Nephron progenitor cell (in vitro differentiated cells): ENCODE results near the gene LRIG1.
A peak's percentile ranks its signal among the peaks of the same experiment; 100 is the strongest.

Source experiments
- DNase-seq: peaks from one replicate; pipeline ENCODE4 v3.0.0; 2021
- H3K27ac Mint-ChIP-seq: 2 replicates; pipeline ENCODE4 v1.8.0; 2021; ENCODE audit warnings: mild to moderate bottlenecking, moderate library complexity, mixed read lengths
- H3K27me3 Mint-ChIP-seq: 2 replicates; pipeline ENCODE4 v1.8.0; 2021; ENCODE audit warnings: mild to moderate bottlenecking, low read depth, mixed read lengths; ENCODE audit not compliant: poor library complexity
- H3K36me3 Mint-ChIP-seq: 2 replicates; pipeline ENCODE4 v1.8.0; 2021; ENCODE audit warnings: low read depth, mixed read lengths
- H3K4me1 Mint-ChIP-seq: 2 replicates; pipeline ENCODE4 v1.8.0; 2021; ENCODE audit warnings: mixed read lengths
- H3K4me3 Mint-ChIP-seq: 2 replicates; pipeline ENCODE4 v1.8.0; 2021; ENCODE audit warnings: mild to moderate bottlenecking, moderate library complexity, mixed read lengths
- H3K9me3 Mint-ChIP-seq: 2 replicates; pipeline ENCODE4 v1.8.0; 2021; ENCODE audit warnings: mild to moderate bottlenecking, moderate library complexity, mixed read lengths
- CTCF ChIP-seq: fragments of 200-600 bp; sonication (generic); IDR thresholded peaks from 2 replicates; pipeline ENCODE4 v1.5.0; 2021; ENCODE audit warnings: antibody characterized with exemption

Gene LRIG1

DNA sequence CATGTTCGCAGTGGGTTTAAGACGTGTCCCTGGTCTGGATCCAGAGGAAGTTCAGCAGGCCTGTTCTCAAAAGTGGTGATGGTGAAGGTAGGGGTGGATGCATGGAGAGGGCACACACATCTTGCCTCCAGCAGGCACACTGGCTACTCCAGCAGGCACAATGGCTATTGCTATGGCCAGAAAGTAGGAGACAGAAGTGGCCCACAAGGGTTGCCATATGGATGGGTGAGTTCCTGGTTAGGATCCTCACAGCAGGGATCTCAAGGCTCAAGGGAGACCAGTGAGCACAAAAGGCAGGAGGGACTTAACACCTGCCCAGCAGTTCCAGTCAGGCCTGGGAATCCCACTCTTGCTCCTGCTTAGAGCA, 107.9 kb downstream of the LRIG1 start:
- Mint-ChIP-seq H3K27me3 (peaks cover 2% of the 10 kb centered on the region), H3K4me3 (no peak overlapping the region), H3K9me3 (peaks cover 8% of the 10 kb centered on the region), H3K36me3 (peaks cover 96% of the 10 kb centered on the region), H3K4me1 (peaks cover 31% of the 10 kb centered on the region), H3K27ac (peak overlapping the region; percentile 36)
- DNase-seq: no peak
- no peak for TF ChIP-seq CTCF

GRCh38 chr3:66392512-66392911, 108.3 kb downstream of the LRIG1 start:
- peak overlapping the region; percentile 36 for H3K27ac Mint-ChIP-seq
- no peak for TF ChIP-seq CTCF
- DNase-seq: no peak
- peaks cover 31% of the 10 kb centered on the region for H3K4me1 Mint-ChIP-seq
- peaks cover 2% of the 10 kb centered on the region for H3K27me3 Mint-ChIP-seq
- H3K9me3 Mint-ChIP-seq: peaks cover 8% of the 10 kb centered on the region
- peaks cover 95% of the 10 kb centered on the region for H3K36me3 Mint-ChIP-seq
- H3K4me3 Mint-ChIP-seq: no peak overlapping the region

GRCh38 chr3:66390013-66390412, 110.8 kb downstream of the LRIG1 start:
- no peak for DNase-seq
- peaks cover 28% of the 10 kb centered on the region for H3K4me1 Mint-ChIP-seq

GRCh38 chr3:66386925-66387650, 113.7 kb downstream of the LRIG1 start:
- no peak for DNase-seq
- H3K4me1 Mint-ChIP-seq: no peaks in the 10 kb centered on the region
- H3K27ac Mint-ChIP-seq: no peak overlapping the region
- H3K9me3 Mint-ChIP-seq: peaks cover 32% of the 10 kb centered on the region
- peaks cover 99% of the 10 kb centered on the region for H3K36me3 Mint-ChIP-seq
- no peaks in the 10 kb centered on the region for H3K27me3 Mint-ChIP-seq
- no peak for TF ChIP-seq CTCF
- H3K4me3 Mint-ChIP-seq: no peak overlapping the region

More at GRCh38 chr3:66390013-66390412, 110.8 kb downstream of the LRIG1 start:
- peaks cover 99% of the 10 kb centered on the region for H3K36me3 Mint-ChIP-seq
- H3K27ac Mint-ChIP-seq: no peak overlapping the region
- no peak for TF ChIP-seq CTCF
- peaks cover 27% of the 10 kb centered on the region for H3K9me3 Mint-ChIP-seq
- H3K27me3 Mint-ChIP-seq: peaks cover 2% of the 10 kb centered on the region
- H3K4me3 Mint-ChIP-seq: no peak overlapping the region

DNA sequence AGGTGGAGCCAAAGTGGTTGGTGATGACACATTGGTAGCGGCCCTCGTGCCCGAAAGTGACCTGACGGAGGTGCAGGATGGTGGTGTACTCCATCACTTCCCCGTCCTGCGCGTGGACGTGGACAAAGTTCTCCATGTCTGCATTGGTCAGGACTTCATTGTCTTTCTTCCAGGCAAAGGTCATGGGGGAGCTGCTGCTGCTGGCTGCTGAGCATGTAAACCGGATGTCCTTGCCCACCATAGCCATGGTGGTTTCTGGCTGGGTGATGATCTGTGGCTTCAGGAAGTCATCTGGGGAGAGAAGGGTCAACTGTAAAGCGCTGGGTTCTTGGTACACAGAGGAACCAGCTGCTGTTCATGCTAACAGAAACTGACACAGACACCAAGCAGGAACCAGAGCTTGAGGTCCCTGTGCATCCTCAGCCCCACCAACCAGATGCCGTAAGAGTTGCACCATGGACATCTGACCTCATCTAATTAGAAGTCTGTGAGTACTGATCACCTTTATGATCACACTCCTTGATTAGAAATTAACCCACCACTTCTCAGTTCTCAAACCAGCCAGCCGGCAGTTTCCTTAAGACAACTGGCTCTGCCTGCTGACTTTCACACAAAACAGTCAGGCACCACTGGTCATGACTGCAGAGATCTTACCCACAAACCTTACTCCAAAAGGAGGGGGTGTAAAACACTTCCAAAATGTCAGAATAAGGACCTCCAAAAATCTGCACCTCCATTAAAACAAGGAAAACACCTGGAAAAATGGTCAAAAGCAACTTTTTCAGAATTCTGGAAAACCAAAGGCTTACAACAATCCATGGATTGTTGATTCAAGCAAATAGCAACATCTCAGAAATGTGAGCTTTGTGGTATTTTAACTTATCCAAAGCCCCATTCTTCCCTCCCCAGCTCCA, 114.6 kb downstream of the LRIG1 start:
- Mint-ChIP-seq H3K27me3 (no peaks in the 10 kb centered on the region), H3K9me3 (peaks cover 32% of the 10 kb centered on the region), H3K27ac (no peak overlapping the region), H3K4me1 (no peaks in the 10 kb centered on the region), H3K4me3 (no peak overlapping the region), H3K36me3 (peaks cover 92% of the 10 kb centered on the region)
- DNase-seq: no peak
- no peak for TF ChIP-seq CTCF
